Measurements from ENCODE around the gene MAN1C1.

Gene MAN1C1

GRCh38 chr1:25826571-25826970, 210.0 kb downstream of the MAN1C1 start:
- FAIRE-seq, result no peak
- no peak for TF ChIP-seq POU2F2 (IDR thresholded peaks at IDR 0.05; ENCODE audit: low read depth, low read length)
- no peak for TF ChIP-seq PAX5 (IDR thresholded peaks at IDR 0.05; ENCODE audit: insufficient read depth, low read length, severe bottlenecking)
- TF ChIP-seq SPI1 (IDR thresholded peaks at IDR 0.05; ENCODE audit: low read depth, low read length), result no peak
- no peak for TF ChIP-seq TAF1 (IDR thresholded peaks at IDR 0.05; ENCODE audit: low read depth, low read length)
- TF ChIP-seq POLR2A (IDR thresholded peaks at IDR 0.05; ENCODE audit: low read depth, low read length), result no peak
- TF ChIP-seq POLR2AphosphoS5 (IDR thresholded peaks at IDR 0.05; ENCODE audit: low read depth, low read length), result no peak

GRCh38 chr1:25828491-25828890, 211.9 kb downstream of the MAN1C1 start:
- no peak for FAIRE-seq
- DNase-seq (ENCODE audit: insufficient read length, low spot score), result no peak
- TF ChIP-seq POLR2AphosphoS5 (IDR thresholded peaks at IDR 0.05; ENCODE audit: low read depth, low read length) (no peak), POLR2A (IDR thresholded peaks at IDR 0.05; ENCODE audit: low read depth, low read length) (no peak), TAF1 (IDR thresholded peaks at IDR 0.05; ENCODE audit: low read depth, low read length) (no peak), POU2F2 (IDR thresholded peaks at IDR 0.05; ENCODE audit: low read depth, low read length) (no peak), SPI1 (IDR thresholded peaks at IDR 0.05; ENCODE audit: low read depth, low read length) (no peak), PAX5 (IDR thresholded peaks at IDR 0.05; ENCODE audit: insufficient read depth, low read length, severe bottlenecking) (no peak)

More at GRCh38 chr1:25826571-25826970, 210.0 kb downstream of the MAN1C1 start:
- DNase-seq (ENCODE audit: insufficient read length, low spot score), result no peak

GRCh38 chr1:25829046-25829445, 212.5 kb downstream of the MAN1C1 start:
- FAIRE-seq (no peak), DNase-seq (ENCODE audit: insufficient read length, low spot score) (no peak)
- no peak for TF ChIP-seq POLR2AphosphoS5 (IDR thresholded peaks at IDR 0.05; ENCODE audit: low read depth, low read length)
- no peak for TF ChIP-seq PAX5 (IDR thresholded peaks at IDR 0.05; ENCODE audit: insufficient read depth, low read length, severe bottlenecking)
- no peak for TF ChIP-seq TAF1 (IDR thresholded peaks at IDR 0.05; ENCODE audit: low read depth, low read length)
- TF ChIP-seq SPI1 (IDR thresholded peaks at IDR 0.05; ENCODE audit: low read depth, low read length), result no peak
- no peak for TF ChIP-seq POU2F2 (IDR thresholded peaks at IDR 0.05; ENCODE audit: low read depth, low read length)
- no peak for TF ChIP-seq POLR2A (IDR thresholded peaks at IDR 0.05; ENCODE audit: low read depth, low read length)

- DNase-seq (ENCODE audit: insufficient read length, low spot score) (no peak), FAIRE-seq (no peak)
- TF ChIP-seq POLR2A (IDR thresholded peaks at IDR 0.05; ENCODE audit: low read depth, low read length) (no peak), SPI1 (IDR thresholded peaks at IDR 0.05; ENCODE audit: low read depth, low read length) (no peak), POLR2AphosphoS5 (IDR thresholded peaks at IDR 0.05; ENCODE audit: low read depth, low read length) (no peak), TAF1 (IDR thresholded peaks at IDR 0.05; ENCODE audit: low read depth, low read length) (no peak), POU2F2 (IDR thresholded peaks at IDR 0.05; ENCODE audit: low read depth, low read length) (no peak), PAX5 (IDR thresholded peaks at IDR 0.05; ENCODE audit: insufficient read depth, low read length, severe bottlenecking) (no peak)
Observed at GRCh38 chr1:25831569-25832196, 215.1 kb downstream of the MAN1C1 start.

- no peak for TF ChIP-seq PAX5 (IDR thresholded peaks at IDR 0.05; ENCODE audit: insufficient read depth, low read length, severe bottlenecking)
- no peak for TF ChIP-seq POLR2AphosphoS5 (IDR thresholded peaks at IDR 0.05; ENCODE audit: low read depth, low read length)
- no peak for TF ChIP-seq TAF1 (IDR thresholded peaks at IDR 0.05; ENCODE audit: low read depth, low read length)
- TF ChIP-seq POU2F2 (IDR thresholded peaks at IDR 0.05; ENCODE audit: low read depth, low read length), result no peak
- TF ChIP-seq SPI1 (IDR thresholded peaks at IDR 0.05; ENCODE audit: low read depth, low read length), result no peak
- no peak for TF ChIP-seq POLR2A (IDR thresholded peaks at IDR 0.05; ENCODE audit: low read depth, low read length)
- DNase-seq (ENCODE audit: insufficient read length, low spot score), result no peak
- no peak for FAIRE-seq
Observed at GRCh38 chr1:25832336-25833037, 215.9 kb downstream of the MAN1C1 start.

DNA sequence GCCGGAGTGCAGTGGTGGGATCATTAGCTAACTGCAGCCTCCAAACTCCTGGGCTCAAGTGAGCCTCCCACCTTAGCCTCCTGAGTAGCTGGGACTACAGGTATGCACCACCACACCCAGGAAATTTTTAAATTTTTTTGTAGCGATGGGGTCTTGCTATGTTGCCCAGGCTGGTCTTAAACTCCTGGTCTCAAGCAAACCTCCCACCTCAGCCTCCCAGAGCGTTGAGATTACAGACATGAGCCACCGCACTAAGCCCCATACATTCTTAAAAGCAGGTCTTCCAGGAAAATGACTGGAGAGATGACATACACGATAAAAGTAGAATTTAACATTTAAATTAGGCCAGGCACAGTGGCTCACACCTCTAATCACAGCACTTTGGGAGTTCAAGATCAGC, 216.6 kb downstream of the MAN1C1 start:
- DNase-seq (ENCODE audit: insufficient read length, low spot score) (no peak), FAIRE-seq (no peak)
- TF ChIP-seq SPI1 (IDR thresholded peaks at IDR 0.05; ENCODE audit: low read depth, low read length), result no peak
- no peak for TF ChIP-seq POLR2AphosphoS5 (IDR thresholded peaks at IDR 0.05; ENCODE audit: low read depth, low read length)
- TF ChIP-seq PAX5 (IDR thresholded peaks at IDR 0.05; ENCODE audit: insufficient read depth, low read length, severe bottlenecking), result no peak
- no peak for TF ChIP-seq TAF1 (IDR thresholded peaks at IDR 0.05; ENCODE audit: low read depth, low read length)
- TF ChIP-seq POU2F2 (IDR thresholded peaks at IDR 0.05; ENCODE audit: low read depth, low read length), result no peak
- TF ChIP-seq POLR2A (IDR thresholded peaks at IDR 0.05; ENCODE audit: low read depth, low read length), result no peak

Data from GM12891 (cell line).